Measurements from ENCODE around the gene SLC39A11. TPM values are rescaled to one million over a fixed set of nuclear protein-coding genes. Genes with fewer than 3 reads are reported as not detected.
"Not testable (repeated sequence)": the region's sequence is repeated elsewhere in the genome, so short reads cannot be mapped to it uniquely, and the experiment has no call there.

The SLC39A11 gene
- polyA plus RNA-seq, 3 donors, result 16.6 to 27.9 (median 26.6) TPM

DNA sequence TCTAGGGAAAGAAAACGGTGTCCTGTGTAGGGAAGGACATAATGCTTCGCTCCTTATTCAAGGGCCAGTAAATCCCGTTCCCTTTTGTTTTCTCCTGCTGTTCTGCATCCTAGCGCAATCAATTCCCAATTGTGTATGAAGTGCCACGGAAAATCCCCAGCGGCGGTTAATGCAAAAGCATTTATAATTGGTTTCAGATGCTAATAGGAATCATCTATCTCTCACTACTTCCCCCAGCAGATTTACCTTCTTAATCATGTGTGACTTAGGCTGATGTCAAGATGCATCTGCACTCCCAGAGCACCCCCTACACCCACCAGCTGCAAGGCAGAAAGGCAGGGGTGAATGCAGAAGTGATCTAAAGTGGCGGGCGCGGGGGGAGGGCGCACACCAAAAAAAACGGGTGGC, 39.6 kb upstream of the SLC39A11 start:
- no peaks in the 10 kb centered on the region for H3K79me2 ChIP-seq (ENCODE audit: insufficient read depth, low read length)
- H3K4me1 Mint-ChIP-seq, result peaks cover 39% of the 10 kb centered on the region
- H3K27me3 Mint-ChIP-seq (ENCODE audit: low read depth in 3 of 3), result peaks cover 0 to 2% (median 2%) of the 10 kb centered on the region in 3 donors
- H2AFZ ChIP-seq (ENCODE audit: insufficient read depth, low read depth, low read length, poor library complexity, severe bottlenecking), result no peak overlapping the region
- no peak overlapping the region for H3K4me2 ChIP-seq (replicated peaks; ENCODE audit: extremely low read depth, low read length, poor library complexity, severe bottlenecking)
- WGBS (ENCODE audit: insufficient coverage), result no CpG with 5 or more reads among the region's 12 CpGs
- H4K20me1 ChIP-seq (ENCODE audit: insufficient read depth, low read length), result no peaks in the 10 kb centered on the region
- no peak overlapping the region for H3K4me3 Mint-ChIP-seq
- no peaks in the 10 kb centered on the region for H3K27me3 ChIP-seq (ENCODE audit: control insufficient read depth in 2 of 2, insufficient read depth in 2 of 2, low read length in 2 of 2)
- DNase-seq, result peak in 1 of 3 donors; percentile 22
- no peak overlapping the region for H3K27ac ChIP-seq (ENCODE audit: low read depth in 1 of 2, low read length in 2 of 2)
- H3K9ac ChIP-seq (ENCODE audit: insufficient read depth, low read length, poor library complexity, severe bottlenecking), result no peak overlapping the region
- TF ChIP-seq, protein P1, sequence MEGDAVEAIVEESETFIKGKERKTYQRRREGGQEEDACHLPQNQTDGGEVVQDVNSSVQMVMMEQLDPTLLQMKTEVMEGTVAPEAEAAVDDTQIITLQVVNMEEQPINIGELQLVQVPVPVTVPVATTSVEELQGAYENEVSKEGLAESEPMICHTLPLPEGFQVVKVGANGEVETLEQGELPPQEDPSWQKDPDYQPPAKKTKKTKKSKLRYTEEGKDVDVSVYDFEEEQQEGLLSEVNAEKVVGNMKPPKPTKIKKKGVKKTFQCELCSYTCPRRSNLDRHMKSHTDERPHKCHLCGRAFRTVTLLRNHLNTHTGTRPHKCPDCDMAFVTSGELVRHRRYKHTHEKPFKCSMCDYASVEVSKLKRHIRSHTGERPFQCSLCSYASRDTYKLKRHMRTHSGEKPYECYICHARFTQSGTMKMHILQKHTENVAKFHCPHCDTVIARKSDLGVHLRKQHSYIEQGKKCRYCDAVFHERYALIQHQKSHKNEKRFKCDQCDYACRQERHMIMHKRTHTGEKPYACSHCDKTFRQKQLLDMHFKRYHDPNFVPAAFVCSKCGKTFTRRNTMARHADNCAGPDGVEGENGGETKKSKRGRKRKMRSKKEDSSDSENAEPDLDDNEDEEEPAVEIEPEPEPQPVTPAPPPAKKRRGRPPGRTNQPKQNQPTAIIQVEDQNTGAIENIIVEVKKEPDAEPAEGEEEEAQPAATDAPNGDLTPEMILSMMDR (IDR thresholded peaks at IDR 0.05), result no peak
- H3K36me3 ChIP-seq (replicated peaks in 1 of 2; ENCODE audit: control insufficient read depth in 1 of 2, insufficient read depth in 2 of 2, low read length in 2 of 2), result no peaks in the 10 kb centered on the region
- H3K4me1 ChIP-seq (ENCODE audit: control insufficient read depth in 1 of 2, insufficient read depth in 2 of 2, low read length in 2 of 2), result peaks cover 42 to 44% of the 10 kb centered on the region in 2 donors
- intact Hi-C loops (cut with micrococcal nuclease), result no loop called here
- H3K9me3 ChIP-seq (replicated peaks in 1 of 2; ENCODE audit: control insufficient read depth in 1 of 2, insufficient read depth in 1 of 2, low read length in 2 of 2), result no peaks in the 10 kb centered on the region
- H3K27ac Mint-ChIP-seq, result no peak overlapping the region
- peaks cover 0 to 2% of the 10 kb centered on the region in 2 donors for H3K36me3 Mint-ChIP-seq
- peaks cover 0 to 3% (median 0%) of the 10 kb centered on the region in 7 donors for H3K9me3 Mint-ChIP-seq
- H3K4me3 ChIP-seq (replicated peaks in 1 of 3; ENCODE audit: low read depth in 2 of 3, low read length in 3 of 3), result no peak overlapping the region

DNA sequence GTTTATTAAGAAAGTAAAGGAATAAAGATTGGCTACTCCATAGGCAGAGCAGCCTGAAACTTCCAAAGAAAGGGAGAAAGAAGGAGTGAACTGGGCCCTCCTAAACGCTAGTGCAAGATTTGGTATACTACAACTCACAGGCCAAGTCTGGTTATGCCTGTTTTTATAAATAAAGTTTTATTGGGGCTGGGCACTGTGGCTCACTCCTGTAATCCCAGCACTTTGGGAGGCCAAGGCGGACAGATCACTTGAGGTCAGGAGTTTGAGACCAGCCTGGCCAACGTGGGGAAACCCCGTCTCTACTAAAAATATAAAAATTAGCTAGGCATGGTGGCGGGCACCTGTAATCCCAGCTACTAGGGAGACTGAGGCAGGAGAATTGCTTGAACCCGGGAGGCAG, 39.0 kb upstream of the SLC39A11 start:
- H3K27me3 Mint-ChIP-seq (ENCODE audit: low read depth in 3 of 3); H3K9me3 ChIP-seq (replicated peaks in 1 of 2; ENCODE audit: control insufficient read depth in 1 of 2, insufficient read depth in 1 of 2, low read length in 2 of 2); H3K79me2 ChIP-seq (ENCODE audit: insufficient read depth, low read length); H2AFZ ChIP-seq (ENCODE audit: insufficient read depth, low read depth, low read length, poor library complexity, severe bottlenecking); intact Hi-C loops (cut with micrococcal nuclease); H3K4me3 ChIP-seq (replicated peaks in 1 of 3; ENCODE audit: low read depth in 2 of 3, low read length in 3 of 3); H3K9ac ChIP-seq (ENCODE audit: insufficient read depth, low read length, poor library complexity, severe bottlenecking); H3K36me3 Mint-ChIP-seq; H3K27ac ChIP-seq (ENCODE audit: low read depth in 1 of 2, low read length in 2 of 2); H4K20me1 ChIP-seq (ENCODE audit: insufficient read depth, low read length); H3K36me3 ChIP-seq (replicated peaks in 1 of 2; ENCODE audit: control insufficient read depth in 1 of 2, insufficient read depth in 2 of 2, low read length in 2 of 2); H3K27ac Mint-ChIP-seq; H3K27me3 ChIP-seq (ENCODE audit: control insufficient read depth in 2 of 2, insufficient read depth in 2 of 2, low read length in 2 of 2); H3K4me2 ChIP-seq (replicated peaks; ENCODE audit: extremely low read depth, low read length, poor library complexity, severe bottlenecking); H3K9me3 Mint-ChIP-seq; DNase-seq; H3K4me3 Mint-ChIP-seq: not testable (repeated sequence)
- peaks cover 40% of the 10 kb centered on the region in 2 donors for H3K4me1 ChIP-seq (ENCODE audit: control insufficient read depth in 1 of 2, insufficient read depth in 2 of 2, low read length in 2 of 2)
- 95% methylated on average over 3 of the region's 6 CpGs for WGBS (ENCODE audit: insufficient coverage)
- peaks cover 37% of the 10 kb centered on the region for H3K4me1 Mint-ChIP-seq
